C4-2B (cell line): Measurements from ENCODE around the gene PID1.

Experiments
- CTCF ChIP-seq: fragments of 450-650 bp; conservative IDR thresholded peaks from 2 replicates; pipeline ENCODE4 v1.5.1; 2017; ENCODE audit warnings: mild to moderate bottlenecking
- ZFX ChIP-seq: fragments of 450-650 bp; IDR thresholded peaks from 2 replicates; pipeline ENCODE4 v1.6.1; 2017

- TF ChIP-seq CTCF (no peak), ZFX (no peak)
Measured at GRCh38 chr2:229181641-229182040, 89.4 kb downstream of the PID1 start.
